Right lobe of liver (tissue), 6 donors: ENCODE data around the gene TGFB1. TPM values are rescaled to one million over a fixed set of nuclear protein-coding genes. Genes with fewer than 3 reads are reported as not detected.

Source experiments
- ATAC-seq, 4 donors: fragments of 200-7000 bp; cut with Tn5 transposase; one replicate each; pipeline ENCODE4 v1.9.1; 2020; ENCODE audit warnings: mild to moderate bottlenecking in 4 of 4, moderate library complexity in 4 of 4
- DNase-seq, 3 donors: peaks; one replicate each; pipeline ENCODE4 v3.0.0-alpha.2; 2020
- H3K27ac ChIP-seq, 3 donors: fragments of 200-600 bp; one replicate each; pipeline ENCODE4 v1.8.0; 2022
- H3K27me3 ChIP-seq, 2 donors: fragments of 200-600 bp; one replicate each; pipeline ENCODE4 v1.8.0; 2022
- H3K36me3 ChIP-seq, 4 donors: fragments of 200-600 bp; sonication (generic) in 1 of 4; one replicate each; pipeline versions ENCODE4 v1.5.1 to v1.8.0; 2017 to 2022; ENCODE audit warnings: control low read depth in 1 of 4
- H3K4me1 ChIP-seq, 4 donors: fragments of 200-600 bp; sonication (generic) in 1 of 4; one replicate each; pipeline versions ENCODE4 v1.5.1 to v1.8.0; 2017 to 2022; ENCODE audit warnings: control low read depth in 1 of 4
- H3K4me3 ChIP-seq, 3 donors: fragments of 200-600 bp; one replicate each; pipeline ENCODE4 v1.8.0; 2022
- H3K9me3 ChIP-seq, 4 donors: fragments of 200-600 bp; sonication (generic) in 1 of 4; one replicate each; pipeline versions ENCODE4 v1.5.1 to v1.8.0; 2017 to 2022; ENCODE audit warnings: control low read depth in 1 of 4
- POLR2A ChIP-seq: fragments of 450-650 bp; IDR thresholded peaks from one replicate; pipeline ENCODE4 v1.6.1; 2017; ENCODE audit warnings: antibody characterized with exemption, mild to moderate bottlenecking
- WGBS: methylation state at CpG from one replicate; pipeline ENCODE4 v1.1.6; 2018; ENCODE audit warnings: low coverage, low lambda C conversion rate; ENCODE audit not compliant: insufficient coverage; ENCODE audit errors: missing lambda C conversion rate; 5-methylcytosine and 5-hydroxymethylcytosine counted together
- intact Hi-C, 2 donors: fragments of 100-400 bp; cut with DNase I; formaldehyde crosslinking; loops; one replicate each; pipeline versions ENCODE4 v1.11.2 to v1.14.1; 2022
- total RNA-seq, 6 experiments: library from RNA; depleted of rRNA in 2 of 6; stranded (reverse); fragments of >200 nt in 2 of 6; fragmentation: NEBNext Ultra II Directional in 3 of 6; extraction: Animal tissue kit (Norgen Biotek cat#: 25700) in 3 of 6; gene quantifications; one replicate each; pipeline versions ENCODE4 v1.1.0 to v1.2.4, GENCODE V29; 2016 to 2023
- TF ChIP-seq, protein P1 (sequence below), 4 donors: fragments of 200-600 bp in 3 of 4; fragments of 450-650 bp in 1 of 4; IDR thresholded peaks; one replicate each; pipeline versions ENCODE4 v1.5.1 to v1.8.0; 2016 to 2022; ENCODE audit warnings: antibody characterized with exemption in 4 of 4, mild to moderate bottlenecking in 2 of 4
- donor health status: DM: no; HTN: yes; CAD: no.
- donor health status: DM: no; HTN: no; CAD: no.
- donor health status: DM: no; HTN: no; CAD: no.
- donor health status: DM: no; HTN: yes; CAD: no.
- donor health status: DM: no; HTN: yes; CAD: no.

Gene TGFB1
- total RNA-seq, 6 experiments from 2014 or later: 4.9 to 19.1 (median 8.5) TPM

DNA sequence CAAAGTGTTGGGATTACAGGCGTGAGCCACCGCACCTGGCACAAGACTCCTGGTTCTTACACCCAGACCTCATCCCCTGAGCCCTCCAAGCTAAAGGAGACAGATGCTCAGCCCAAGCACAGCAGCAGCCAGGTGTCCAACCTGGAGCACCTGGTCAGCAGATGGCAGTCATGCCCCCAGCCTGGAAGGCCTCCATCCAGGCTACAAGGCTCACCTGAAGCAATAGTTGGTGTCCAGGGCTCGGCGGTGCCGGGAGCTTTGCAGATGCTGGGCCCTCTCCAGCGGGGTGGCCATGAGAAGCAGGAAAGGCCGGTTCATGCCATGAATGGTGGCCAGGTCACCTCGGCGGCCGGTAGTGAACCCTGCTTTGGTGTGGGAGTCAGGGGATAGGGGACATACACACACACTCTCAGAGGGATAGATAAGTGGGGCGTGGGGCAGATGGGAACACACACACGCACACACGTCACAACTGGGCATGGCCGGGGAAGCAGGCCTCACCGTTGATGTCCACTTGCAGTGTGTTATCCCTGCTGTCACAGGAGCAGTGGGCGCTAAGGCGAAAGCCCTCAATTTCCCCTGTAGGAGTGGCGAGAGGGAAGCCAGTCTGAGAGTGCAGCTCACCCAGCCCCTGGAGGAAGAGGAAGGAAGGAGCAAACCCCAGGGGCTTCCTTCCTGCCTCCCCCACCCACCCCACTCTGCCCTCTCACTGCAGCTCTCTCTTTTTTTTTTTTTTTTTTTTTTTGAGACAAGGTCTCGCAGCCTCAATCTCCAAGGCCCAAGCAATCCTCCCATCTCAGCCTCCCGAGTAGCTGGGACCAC is 11.8 kb downstream of the TGFB1 start:
- Histone ChIP-seq H3K27me3 (no peaks in the 10 kb centered on the region), H3K4me3 (no peak overlapping the region), H3K4me1 (no peaks in the 10 kb centered on the region), H3K27ac (no peak overlapping the region), H3K36me3 (peaks cover 0 to 10% (median 0%) of the 10 kb centered on the region in 4 donors), H3K9me3 (no peaks in the 10 kb centered on the region)
- intact Hi-C loops: no loop called here
- DNase-seq (peak in 1 of 3 donors; percentile 50), ATAC-seq (peak; percentile 50 to 61 (median 56))
- 66% methylated on average over 10 of the region's 20 CpGs for WGBS
- TF ChIP-seq, protein P1, sequence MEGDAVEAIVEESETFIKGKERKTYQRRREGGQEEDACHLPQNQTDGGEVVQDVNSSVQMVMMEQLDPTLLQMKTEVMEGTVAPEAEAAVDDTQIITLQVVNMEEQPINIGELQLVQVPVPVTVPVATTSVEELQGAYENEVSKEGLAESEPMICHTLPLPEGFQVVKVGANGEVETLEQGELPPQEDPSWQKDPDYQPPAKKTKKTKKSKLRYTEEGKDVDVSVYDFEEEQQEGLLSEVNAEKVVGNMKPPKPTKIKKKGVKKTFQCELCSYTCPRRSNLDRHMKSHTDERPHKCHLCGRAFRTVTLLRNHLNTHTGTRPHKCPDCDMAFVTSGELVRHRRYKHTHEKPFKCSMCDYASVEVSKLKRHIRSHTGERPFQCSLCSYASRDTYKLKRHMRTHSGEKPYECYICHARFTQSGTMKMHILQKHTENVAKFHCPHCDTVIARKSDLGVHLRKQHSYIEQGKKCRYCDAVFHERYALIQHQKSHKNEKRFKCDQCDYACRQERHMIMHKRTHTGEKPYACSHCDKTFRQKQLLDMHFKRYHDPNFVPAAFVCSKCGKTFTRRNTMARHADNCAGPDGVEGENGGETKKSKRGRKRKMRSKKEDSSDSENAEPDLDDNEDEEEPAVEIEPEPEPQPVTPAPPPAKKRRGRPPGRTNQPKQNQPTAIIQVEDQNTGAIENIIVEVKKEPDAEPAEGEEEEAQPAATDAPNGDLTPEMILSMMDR (IDR thresholded peaks at IDR 0.05): peak in 1 of 4 donors; percentile 11
- no peak for TF ChIP-seq POLR2A

DNA sequence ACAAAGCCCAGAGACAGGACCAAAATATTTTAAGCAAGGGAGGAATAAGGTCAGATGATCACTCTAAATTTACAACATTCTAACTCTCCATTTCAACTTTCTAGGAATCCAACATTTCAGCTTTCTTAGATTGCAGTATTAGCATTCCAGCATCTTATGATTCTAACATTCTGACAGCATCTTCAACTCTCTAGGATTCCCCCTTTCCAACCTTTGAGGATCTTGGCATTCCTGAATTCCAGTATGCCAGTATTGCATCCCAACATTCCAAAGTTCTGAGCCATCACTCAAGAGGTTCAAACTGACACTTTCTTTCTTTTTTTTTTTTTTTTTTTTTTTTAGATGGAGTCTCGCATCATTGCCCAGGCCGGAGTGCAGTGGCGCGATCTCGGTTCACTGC is 13.8 kb downstream of the TGFB1 start:
- WGBS: 94% methylated on average over 3 of the region's 5 CpGs
- ATAC-seq: no peak
- intact Hi-C loops: no loop called here

DNA sequence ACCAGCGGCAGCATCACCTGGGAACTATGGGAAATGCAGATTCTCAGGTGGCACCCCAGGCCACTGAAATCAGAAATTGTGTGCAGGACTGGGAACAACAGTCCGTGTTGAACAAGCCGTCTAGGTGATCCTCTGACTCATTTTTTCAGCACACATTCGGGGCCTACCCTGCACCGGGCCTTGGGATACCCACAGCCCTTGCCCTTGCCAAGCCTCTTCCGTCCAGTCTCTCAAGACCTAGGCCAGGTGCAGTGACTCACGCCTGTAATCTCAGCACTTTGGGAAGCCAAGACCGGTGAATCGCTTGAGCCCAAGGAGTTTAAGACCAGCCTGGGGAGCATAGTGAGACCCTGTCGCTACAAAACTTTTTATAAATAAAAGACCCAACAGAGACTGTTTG is 18.3 kb downstream of the TGFB1 start:
- no peak for DNase-seq
- no CpG with 5 or more reads among the region's 10 CpGs for WGBS
- Histone ChIP-seq H3K36me3 (peaks cover 0 to 1% (median 0%) of the 10 kb centered on the region in 4 donors), H3K4me3 (no peak overlapping the region), H3K9me3 (no peaks in the 10 kb centered on the region), H3K27me3 (no peaks in the 10 kb centered on the region), H3K27ac (no peak overlapping the region), H3K4me1 (no peaks in the 10 kb centered on the region)
- no peak for ATAC-seq
- intact Hi-C loops: no loop called here
- TF ChIP-seq, protein P1 (IDR thresholded peaks at IDR 0.05): no peak
- TF ChIP-seq POLR2A: no peak

More for the DNA sequence above, 13.8 kb downstream of the TGFB1 start:
- TF ChIP-seq POLR2A: no peak
- Histone ChIP-seq H3K4me1 (no peaks in the 10 kb centered on the region), H3K27me3 (no peaks in the 10 kb centered on the region), H3K9me3 (no peaks in the 10 kb centered on the region), H3K36me3 (peaks cover 0 to 7% (median 0%) of the 10 kb centered on the region in 4 donors), H3K4me3 (no peak overlapping the region), H3K27ac (no peak overlapping the region)
- DNase-seq: no peak

DNA sequence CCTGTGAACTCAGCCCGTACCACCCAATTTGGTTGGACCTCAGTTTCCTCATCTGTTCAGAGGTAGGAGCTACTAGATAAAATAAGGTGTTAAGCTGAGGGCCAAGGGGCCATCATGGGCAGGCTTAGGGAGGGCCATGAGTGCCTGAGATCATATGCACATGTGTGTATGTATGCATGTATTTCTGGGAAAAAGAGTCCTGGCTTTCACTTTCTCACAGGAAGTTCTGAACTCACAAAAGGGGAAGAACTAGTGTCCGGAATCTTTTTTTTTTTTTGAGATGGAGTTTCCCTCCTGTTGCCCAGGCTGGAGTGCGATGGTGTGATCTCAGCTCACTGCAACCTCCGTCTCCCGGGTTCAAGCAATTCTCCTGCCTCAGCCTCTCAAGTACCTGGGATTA is 18.9 kb downstream of the TGFB1 start:
- no peak overlapping the region for H3K4me3 ChIP-seq
- H3K9me3 ChIP-seq: no peaks in the 10 kb centered on the region
- no peaks in the 10 kb centered on the region for H3K27me3 ChIP-seq
- H3K27ac ChIP-seq: peak overlapping the region in 2 of 3 donors; percentile 14 to 57
- intact Hi-C loops: no loop called here
- no peak for TF ChIP-seq POLR2A
- TF ChIP-seq, protein P1 (IDR thresholded peaks at IDR 0.05): no peak
- no peaks in the 10 kb centered on the region for H3K36me3 ChIP-seq
- DNase-seq: no peak
- ATAC-seq: peak; percentile 53 to 77 (median 64)
- H3K4me1 ChIP-seq: no peaks in the 10 kb centered on the region
- WGBS: 39% methylated on average over 4 of the region's 5 CpGs

DNA sequence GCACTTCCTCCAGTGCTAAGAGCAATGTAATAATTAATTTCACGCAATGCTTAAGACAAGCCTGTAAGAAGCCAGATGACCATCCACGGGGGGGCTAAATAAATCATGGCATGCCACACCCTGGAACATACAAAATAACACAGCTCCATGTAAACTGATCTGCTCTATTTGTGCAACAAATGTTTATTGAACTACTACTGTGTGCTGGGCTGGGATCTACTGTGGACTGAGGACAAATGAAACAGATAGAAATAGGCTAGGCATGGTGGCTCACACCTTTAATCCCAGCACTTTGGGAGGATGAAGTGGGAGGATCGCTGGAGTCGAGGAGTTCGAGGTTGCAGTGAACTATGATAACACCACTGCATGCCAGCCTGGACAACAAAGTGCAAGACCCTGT is 21.3 kb downstream of the TGFB1 start:
- intact Hi-C loops: no loop called here
- Histone ChIP-seq H3K36me3 (no peaks in the 10 kb centered on the region), H3K4me1 (no peaks in the 10 kb centered on the region), H3K9me3 (no peaks in the 10 kb centered on the region), H3K4me3 (no peak overlapping the region), H3K27me3 (no peaks in the 10 kb centered on the region), H3K27ac (no peak overlapping the region)
- ATAC-seq (no peak), DNase-seq (no peak)
- 64% methylated on average over 5 of the region's 5 CpGs for WGBS
- TF ChIP-seq, protein P1 (IDR thresholded peaks at IDR 0.05): no peak
- no peak for TF ChIP-seq POLR2A
